A549 (cell line): ENCODE results near the gene DUSP3. TPM values are rescaled to one million over a fixed set of nuclear protein-coding genes. Genes with fewer than 3 reads are reported as not detected.

Source experiments
- ATAC-seq, 2 experiments: fragments of 200-7000 bp in 1 of 2; fragments of >200 bp in 1 of 2; cut with Nextera tagmentation in 1 of 2; cut with Tn5 transposase in 1 of 2; 3 replicates each; pipeline versions ENCODE4 v1.8.0 to v1.9.1; 2018 to 2020; ENCODE audit warnings: mild to moderate bottlenecking in 1 of 2, moderate library complexity in 1 of 2
- CTCF ChIA-PET: fragments of 300-600 bp; sonication (Branson Sonifier 250); formaldehyde crosslinking; extraction: SDS; loops from one replicate; lab custom pipeline; 2021; ENCODE audit warnings: antibody characterized with exemption, inconsistent platforms; lab: Yijun Ruan, JAX
- POLR2A ChIA-PET: fragments of 350-600 bp; formaldehyde crosslinking; extraction: SDS; loops from one replicate; lab custom pipeline; 2021; ENCODE audit warnings: antibody characterized with exemption, inconsistent platforms; lab: Yijun Ruan, JAX
- DNase-seq, 2 experiments: peaks; one replicate each; pipeline versions ENCODE4 v3.0.0 to v3.0.0-alpha.2; 2011 to 2016; ENCODE audit warnings: low read depth in 1 of 2, low spot score in 1 of 2
- FAIRE-seq: peaks from 2 replicates; lab custom pipeline; 2011; peaks lifted over from hg19 to GRCh38; lab: Jason Lieb, UNC
- H3K27ac ChIP-seq, 2 experiments: fragments of >200 bp; sonication (Bioruptor Twin); formaldehyde crosslinking; 3 replicates each; pipeline ENCODE4 v1.5.1; 2016 to 2017
- H3K4me1 ChIP-seq: fragments of >200 bp; sonication (Bioruptor Twin); formaldehyde crosslinking; 3 replicates; pipeline ENCODE4 v1.6.1; 2016
- H3K4me2 ChIP-seq: fragments of >200 bp; sonication (Bioruptor Twin); formaldehyde crosslinking; 3 replicates; pipeline ENCODE4 v1.6.1; 2016
- H3K4me3 ChIP-seq: fragments of >200 bp; sonication (Bioruptor Twin); formaldehyde crosslinking; 3 replicates; pipeline ENCODE4 v1.5.1; 2016
- H3K9me3 ChIP-seq: fragments of >200 bp; sonication (Bioruptor Twin); formaldehyde crosslinking; 3 replicates; pipeline ENCODE4 v1.6.1; 2016
- CBX2 ChIP-seq: fragments of 200-600 bp; sonication (generic); IDR thresholded peaks from 2 replicates; pipeline ENCODE4 v1.6.1; 2016; ENCODE audit warnings: low read depth, mild to moderate bottlenecking, borderline replicate concordance
- CBX8 ChIP-seq: fragments of 200-600 bp; sonication (generic); IDR thresholded peaks from 2 replicates; pipeline ENCODE4 v1.6.1; 2016
- CEBPB ChIP-seq, 2 experiments: fragments of >200 bp in 1 of 2; sonication (Bioruptor Twin) in 1 of 2; formaldehyde crosslinking in 1 of 2; IDR thresholded peaks; 2 replicates each; pipeline ENCODE4 v1.6.1; 2012 to 2016
- CHD2 ChIP-seq: fragments of 150-350 bp; IDR thresholded peaks from 2 replicates; pipeline ENCODE4 v1.6.1; 2014; ENCODE audit warnings: low read length; ENCODE audit not compliant: partially characterized antibody
- EHF ChIP-seq: fragments of 250-450 bp; sonication (Bioruptor Pico); IDR thresholded peaks from 2 replicates; pipeline ENCODE4 v1.5.0; 2020; ENCODE audit warnings: mild to moderate bottlenecking
- EHMT2 ChIP-seq: fragments of 200-600 bp; sonication (generic); IDR thresholded peaks from 2 replicates; pipeline ENCODE4 v1.6.1; 2016; ENCODE audit warnings: antibody characterized with exemption, low read depth, mild to moderate bottlenecking, moderate library complexity
- FOSB ChIP-seq: fragments of 250-450 bp; sonication (Bioruptor Pico); IDR thresholded peaks from 2 replicates; pipeline ENCODE4 v1.5.0; 2020; ENCODE audit warnings: mild to moderate bottlenecking, moderate library complexity
- FOXS1 ChIP-seq: fragments of 250-450 bp; sonication (Bioruptor Pico); IDR thresholded peaks from 2 replicates; pipeline ENCODE4 v1.5.0; 2020; ENCODE audit warnings: mild to moderate bottlenecking, moderate library complexity
- GATA3 ChIP-seq: IDR thresholded peaks from 2 replicates; pipeline ENCODE4 v1.6.1; 2012; ENCODE audit warnings: borderline replicate concordance
- HOXB13 ChIP-seq: fragments of 250-450 bp; sonication (Bioruptor Pico); IDR thresholded peaks from 2 replicates; pipeline ENCODE4 v1.5.0; 2020; ENCODE audit warnings: low read depth, mild to moderate bottlenecking, moderate library complexity
- JUNB ChIP-seq: fragments of >200 bp; sonication (Bioruptor Twin); formaldehyde crosslinking; IDR thresholded peaks from 2 replicates; pipeline ENCODE4 v1.6.1; 2016
- KDM5A ChIP-seq: fragments of 200-600 bp; sonication (generic); IDR thresholded peaks from 2 replicates; pipeline ENCODE4 v1.6.1; 2016; ENCODE audit warnings: antibody characterized with exemption, mild to moderate bottlenecking
- MAZ ChIP-seq: fragments of 150-350 bp; IDR thresholded peaks from 2 replicates; pipeline ENCODE4 v1.6.1; 2014; ENCODE audit warnings: antibody characterized with exemption, low read depth, low read length, borderline replicate concordance
- MYC ChIP-seq: IDR thresholded peaks from 2 replicates; pipeline ENCODE4 v1.6.1; 2012; ENCODE audit warnings: mild to moderate bottlenecking, inconsistent platforms, low read length, improper control_type of control experiment, borderline replicate concordance
- NFE2L2 ChIP-seq: fragments of 150-350 bp; conservative IDR thresholded peaks from 2 replicates; pipeline ENCODE4 v1.6.1; 2014; ENCODE audit warnings: low read length
- NPAS2 ChIP-seq: fragments of 250-450 bp; sonication (Bioruptor Pico); IDR thresholded peaks from 2 replicates; pipeline ENCODE4 v1.8.0; 2022; ENCODE audit warnings: mild to moderate bottlenecking, moderate library complexity, borderline replicate concordance
- POLR2AphosphoS2 ChIP-seq: conservative IDR thresholded peaks from 2 replicates; pipeline ENCODE4 v1.6.1; 2012; ENCODE audit warnings: low read length, improper control_type of control experiment, inconsistent platforms
- RCOR1 ChIP-seq: fragments of 150-350 bp; IDR thresholded peaks from 2 replicates; pipeline ENCODE4 v1.6.1; 2014; ENCODE audit warnings: antibody characterized with exemption, low read length, low read depth
- RFX5 ChIP-seq: fragments of 450-650 bp; IDR thresholded peaks from 2 replicates; pipeline ENCODE4 v1.7.1; 2014; ENCODE audit warnings: antibody characterized with exemption, mild to moderate bottlenecking, moderate library complexity
- RNF2 ChIP-seq: fragments of 200-600 bp; sonication (generic); IDR thresholded peaks from 2 replicates; pipeline ENCODE4 v1.6.1; 2016; ENCODE audit warnings: low read depth, mild to moderate bottlenecking, antibody characterized with exemption, moderate library complexity, borderline replicate concordance
- SMC3 ChIP-seq: fragments of >200 bp; sonication (Bioruptor Twin); formaldehyde crosslinking; IDR thresholded peaks from 3 replicates; pipeline ENCODE4 v1.6.1; 2018; ENCODE audit warnings: inconsistent platforms
- SREBF2 ChIP-seq: fragments of 450-650 bp; IDR thresholded peaks from 2 replicates; pipeline ENCODE4 v1.6.1; 2014; ENCODE audit warnings: mild to moderate bottlenecking, moderate library complexity
- TFCP2L1 ChIP-seq: fragments of 250-450 bp; sonication (Bioruptor Pico); IDR thresholded peaks from 2 replicates; pipeline ENCODE4 v1.5.0; 2021; ENCODE audit warnings: mild to moderate bottlenecking
- ZC3H11A ChIP-seq: fragments of 450-650 bp; IDR thresholded peaks from 2 replicates; pipeline ENCODE4 v1.6.1; 2014; ENCODE audit warnings: antibody characterized with exemption, mild to moderate bottlenecking
- ZFP36 ChIP-seq: fragments of 450-650 bp; IDR thresholded peaks from 2 replicates; pipeline ENCODE4 v1.6.1; 2014; ENCODE audit warnings: borderline replicate concordance; ENCODE audit not compliant: partially characterized antibody
- ZNF302 ChIP-seq: fragments of 250-450 bp; sonication (Bioruptor Pico); IDR thresholded peaks from 2 replicates; pipeline ENCODE4 v1.9.0; 2021; ENCODE audit warnings: inconsistent platforms, mild to moderate bottlenecking, moderate library complexity
- ZSCAN20 ChIP-seq: fragments of 250-450 bp; sonication (Bioruptor Pico); IDR thresholded peaks from 2 replicates; pipeline ENCODE4 v1.8.0; 2022; ENCODE audit warnings: mild to moderate bottlenecking, moderate library complexity
- WGBS: methylation state at CpG from one replicate; pipeline ENCODE4 v1.1.6; 2017; ENCODE audit errors: missing lambda C conversion rate; 5-methylcytosine and 5-hydroxymethylcytosine counted together
- polyA plus RNA-seq, 4 experiments: library from polyadenylated mRNA; depleted of rRNA in 3 of 4; stranded (reverse); fragments of >200 nt; fragmentation: RNase III in 1 of 4; extraction: RNeasy Plus Mini Kit Qiagen cat#74134 plus additional on column Dnase treatment in 1 of 4; gene quantifications; 2 replicates in 3 of 4; 3 replicates in 1 of 4; pipeline ENCODE4 v1.2.3, GENCODE V29; 2011 to 2017
- TF ChIP-seq, protein P1 (sequence below): fragments of 150-350 bp; IDR thresholded peaks from 2 replicates; pipeline ENCODE4 v1.6.1; 2014; ENCODE audit warnings: low read depth, mild to moderate bottlenecking, low read length
- TF ChIP-seq, protein P2 (sequence below): fragments of 250-450 bp; sonication (Bioruptor Pico); IDR thresholded peaks from 2 replicates; pipeline ENCODE4 v1.5.0; 2020; ENCODE audit warnings: low read depth, mild to moderate bottlenecking, moderate library complexity
- TF ChIP-seq, protein P3 (sequence below): fragments of 250-450 bp; sonication (Bioruptor Pico); IDR thresholded peaks from 2 replicates; pipeline ENCODE4 v1.5.0; 2021; ENCODE audit warnings: mild to moderate bottlenecking, moderate library complexity, borderline replicate concordance
- TF ChIP-seq, protein P4 (sequence below): IDR thresholded peaks from 2 replicates; pipeline ENCODE4 v1.6.1; 2012
- TF ChIP-seq, protein P5 (sequence below): fragments of >200 bp; sonication (Bioruptor Twin); formaldehyde crosslinking; IDR thresholded peaks from 2 replicates; pipeline ENCODE4 v1.6.1; 2016

Gene DUSP3
- polyA plus RNA-seq, 2 of the 4 experiments (the other 2 are of a cell fraction): 60.0 to 62.2 TPM

DNA sequence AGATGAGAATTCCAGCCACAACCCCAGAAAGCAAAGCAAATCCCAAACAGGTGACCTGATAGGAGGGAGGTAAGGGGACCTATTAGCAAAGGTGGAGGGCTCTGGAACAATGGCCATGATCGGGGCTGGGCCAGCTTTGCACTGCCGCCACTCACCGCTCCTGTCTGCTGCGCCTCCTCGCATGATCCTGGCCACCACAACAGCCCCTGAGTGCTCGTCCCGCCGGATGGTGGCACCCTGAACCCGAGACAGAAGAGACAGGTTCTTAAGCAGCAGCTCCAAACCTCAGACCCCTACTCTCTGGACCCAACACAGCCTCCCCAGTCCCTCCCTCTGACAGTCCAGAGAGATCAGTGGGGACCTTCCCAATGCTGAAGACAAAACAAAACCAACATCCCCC, 48.8 kb upstream of the DUSP3 start:
- TF ChIP-seq CEBPB (IDR thresholded peaks at IDR 0.05) (no peak), NFE2L2 (no peak), TFCP2L1 (CRISPR knock-in tag) (no peak), KDM5A (no peak), SREBF2 (no peak)
- ATAC-seq (no peak), FAIRE-seq (no peak), DNase-seq (no peak)
- Histone ChIP-seq H3K27ac (no peak overlapping the region), H3K4me2 (no peak overlapping the region), H3K9me3 (no peaks in the 10 kb centered on the region), H3K4me3 (no peak overlapping the region), H3K4me1 (peaks cover 13% of the 10 kb centered on the region)
- 96% methylated on average over 9 of the region's 9 CpGs for WGBS
- ChIA-PET POLR2A (no interaction called here), CTCF (interaction anchor here (1.0 to 5.9 kb wide), 6 partner anchors 11 to 67 kb away, joined by 3 to 31 read pairs (median 8); partner anchors contain the start of gene CD300LG)

DNA sequence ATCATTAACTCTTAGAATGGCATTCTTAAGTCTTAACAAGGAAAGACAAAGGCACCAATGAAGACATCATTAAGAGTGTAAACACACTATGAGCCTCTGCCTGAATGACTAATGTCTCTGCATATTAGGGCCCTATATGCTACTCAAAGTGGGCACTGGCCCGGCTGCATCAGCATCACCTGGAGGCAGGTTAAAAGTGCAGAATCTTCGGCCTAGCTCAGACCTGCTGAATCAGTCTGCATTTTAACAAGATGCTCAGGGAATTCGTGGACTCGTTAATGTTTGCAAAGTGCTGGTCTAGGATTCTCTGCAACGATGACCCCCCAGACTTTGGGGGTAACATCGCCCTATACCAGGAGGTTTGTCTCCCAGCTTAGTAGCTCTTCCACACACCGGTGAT, 47.4 kb upstream of the DUSP3 start:
- peaks cover 2% of the 10 kb centered on the region; the same call in 1 of the 3 replicates for H3K4me1 ChIP-seq
- CTCF ChIA-PET: interaction anchor here (0.6 to 3.0 kb wide), 7 partner anchors 13 to 607 kb away, joined by 3 to 10 read pairs (median 3); partner anchors contain the start of gene CD300LG
- no peak for ATAC-seq
- DNase-seq: no peak
- H3K4me3 ChIP-seq: no peak overlapping the region
- no peak for FAIRE-seq
- TF ChIP-seq HOXB13 (CRISPR knock-in tag) (no peak), CEBPB (IDR thresholded peaks at IDR 0.05) (no peak), CHD2 (no peak), RFX5 (no peak), MYC (no peak), ZSCAN20 (CRISPR knock-in tag) (no peak), EHF (CRISPR knock-in tag) (no peak), RCOR1 (no peak), ZFP36 (no peak), SMC3 (no peak), MAZ (no peak), NPAS2 (CRISPR knock-in tag) (no peak)
- TF ChIP-seq, protein P1, sequence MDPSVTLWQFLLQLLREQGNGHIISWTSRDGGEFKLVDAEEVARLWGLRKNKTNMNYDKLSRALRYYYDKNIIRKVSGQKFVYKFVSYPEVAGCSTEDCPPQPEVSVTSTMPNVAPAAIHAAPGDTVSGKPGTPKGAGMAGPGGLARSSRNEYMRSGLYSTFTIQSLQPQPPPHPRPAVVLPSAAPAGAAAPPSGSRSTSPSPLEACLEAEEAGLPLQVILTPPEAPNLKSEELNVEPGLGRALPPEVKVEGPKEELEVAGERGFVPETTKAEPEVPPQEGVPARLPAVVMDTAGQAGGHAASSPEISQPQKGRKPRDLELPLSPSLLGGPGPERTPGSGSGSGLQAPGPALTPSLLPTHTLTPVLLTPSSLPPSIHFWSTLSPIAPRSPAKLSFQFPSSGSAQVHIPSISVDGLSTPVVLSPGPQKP: no peak
- TF ChIP-seq, protein P2, sequence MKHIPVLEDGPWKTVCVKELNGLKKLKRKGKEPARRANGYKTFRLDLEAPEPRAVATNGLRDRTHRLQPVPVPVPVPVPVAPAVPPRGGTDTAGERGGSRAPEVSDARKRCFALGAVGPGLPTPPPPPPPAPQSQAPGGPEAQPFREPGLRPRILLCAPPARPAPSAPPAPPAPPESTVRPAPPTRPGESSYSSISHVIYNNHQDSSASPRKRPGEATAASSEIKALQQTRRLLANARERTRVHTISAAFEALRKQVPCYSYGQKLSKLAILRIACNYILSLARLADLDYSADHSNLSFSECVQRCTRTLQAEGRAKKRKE (CRISPR knock-in tag): no peak
- TF ChIP-seq, protein P3, sequence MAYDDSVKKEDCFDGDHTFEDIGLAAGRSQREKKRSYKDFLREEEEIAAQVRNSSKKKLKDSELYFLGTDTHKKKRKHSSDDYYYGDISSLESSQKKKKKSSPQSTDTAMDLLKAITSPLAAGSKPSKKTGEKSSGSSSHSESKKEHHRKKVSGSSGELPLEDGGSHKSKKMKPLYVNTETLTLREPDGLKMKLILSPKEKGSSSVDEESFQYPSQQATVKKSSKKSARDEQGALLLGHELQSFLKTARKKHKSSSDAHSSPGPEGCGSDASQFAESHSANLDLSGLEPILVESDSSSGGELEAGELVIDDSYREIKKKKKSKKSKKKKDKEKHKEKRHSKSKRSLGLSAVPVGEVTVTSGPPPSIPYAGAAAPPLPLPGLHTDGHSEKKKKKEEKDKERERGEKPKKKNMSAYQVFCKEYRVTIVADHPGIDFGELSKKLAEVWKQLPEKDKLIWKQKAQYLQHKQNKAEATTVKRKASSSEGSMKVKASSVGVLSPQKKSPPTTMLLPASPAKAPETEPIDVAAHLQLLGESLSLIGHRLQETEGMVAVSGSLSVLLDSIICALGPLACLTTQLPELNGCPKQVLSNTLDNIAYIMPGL (CRISPR knock-in tag): no peak
- TF ChIP-seq, all 56 proteins: peak for 0
- no peak overlapping the region for H3K27ac ChIP-seq
- no peak overlapping the region for H3K4me2 ChIP-seq
- POLR2A ChIA-PET: no interaction called here
- H3K9me3 ChIP-seq: no peaks in the 10 kb centered on the region
- 85% methylated on average over 7 of the region's 7 CpGs for WGBS

DNA sequence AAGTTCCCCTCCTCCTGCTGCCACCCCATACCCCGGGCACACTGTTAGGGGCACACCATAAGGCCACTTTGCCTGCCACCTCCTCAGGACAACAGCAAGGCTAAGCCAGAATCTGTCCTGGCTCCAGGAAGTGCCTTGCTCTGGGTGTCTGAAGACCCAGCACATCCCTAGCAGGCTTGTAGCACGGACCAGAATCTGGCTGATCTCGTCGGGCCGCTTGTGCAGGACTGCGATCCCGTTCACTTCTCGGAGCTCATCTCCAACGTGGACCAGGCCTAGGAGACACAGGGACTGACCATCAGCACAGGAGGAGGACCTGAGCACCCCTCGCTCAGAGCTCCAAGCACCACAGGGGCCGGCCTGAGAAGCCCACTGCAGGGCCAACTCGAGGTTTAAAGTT, 46.8 kb upstream of the DUSP3 start:
- Histone ChIP-seq H3K27ac (no peak overlapping the region), H3K9me3 (no peaks in the 10 kb centered on the region), H3K4me2 (no peak overlapping the region), H3K4me3 (no peak overlapping the region), H3K4me1 (no peaks in the 10 kb centered on the region)
- CTCF ChIA-PET: interaction anchor here (1.2 kb wide), 1 partner anchor 21 kb away, joined by 6 read pairs; the partner anchor contains the start of gene CD300LG
- ATAC-seq (no peak), FAIRE-seq (no peak), DNase-seq (no peak)
- POLR2A ChIA-PET: no interaction called here
- 96% methylated on average over 12 of the region's 12 CpGs for WGBS
- TF ChIP-seq, protein P4, sequence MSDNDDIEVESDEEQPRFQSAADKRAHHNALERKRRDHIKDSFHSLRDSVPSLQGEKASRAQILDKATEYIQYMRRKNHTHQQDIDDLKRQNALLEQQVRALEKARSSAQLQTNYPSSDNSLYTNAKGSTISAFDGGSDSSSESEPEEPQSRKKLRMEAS: no peak
- TF ChIP-seq JUNB (no peak), EHMT2 (no peak), FOXS1 (CRISPR knock-in tag) (no peak), ZC3H11A (no peak), ZNF302 (CRISPR knock-in tag) (no peak), CBX2 (no peak), FOSB (CRISPR knock-in tag) (no peak), GATA3 (no peak), POLR2AphosphoS2 (no peak), MYC (no peak), CBX8 (no peak), RNF2 (no peak)
- TF ChIP-seq, protein P2 (CRISPR knock-in tag): no peak
- TF ChIP-seq, protein P5, sequence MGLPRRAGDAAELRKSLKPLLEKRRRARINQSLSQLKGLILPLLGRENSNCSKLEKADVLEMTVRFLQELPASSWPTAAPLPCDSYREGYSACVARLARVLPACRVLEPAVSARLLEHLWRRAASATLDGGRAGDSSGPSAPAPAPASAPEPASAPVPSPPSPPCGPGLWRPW: no peak
